GM12875 (cell line): ENCODE data around the gene MPV17L2.
A peak's percentile ranks its signal among the peaks of the same experiment; 100 is the strongest.
"Not testable (repeated sequence)": the region's sequence is repeated elsewhere in the genome, so short reads cannot be mapped to it uniquely, and the experiment has no call there.

Experiments used
- H3K4me3 ChIP-seq: one replicate; pipeline ENCODE4 v1.5.1; 2011; ENCODE audit warnings: low read depth, low read length, control low read depth
- CTCF ChIP-seq: IDR thresholded peaks from 2 replicates; pipeline ENCODE4 v1.5.1; 2011; ENCODE audit warnings: low read depth, mild to moderate bottlenecking, control low read depth, inconsistent platforms, low read length, moderate library complexity, borderline replicate concordance; ENCODE audit not compliant: insufficient read depth

The MPV17L2 gene

GRCh38 chr19:18156841-18157464, 36.1 kb upstream of the MPV17L2 start:
- TF ChIP-seq CTCF = no peak
- H3K4me3 ChIP-seq = no peak overlapping the region

- TF ChIP-seq CTCF = no peak
- H3K4me3 ChIP-seq = no peak overlapping the region
Observed at GRCh38 chr19:18157465-18158063, 35.5 kb upstream of the MPV17L2 start.

- TF ChIP-seq CTCF = no peak
- H3K4me3 ChIP-seq = no peak overlapping the region
Observed at GRCh38 chr19:18158467-18158866, 34.6 kb upstream of the MPV17L2 start.

GRCh38 chr19:18159059-18159616, 33.9 kb upstream of the MPV17L2 start:
- not testable (repeated sequence) for H3K4me3 ChIP-seq

- no peak for TF ChIP-seq CTCF
Observed at GRCh38 chr19:18159810-18160209, 33.2 kb upstream of the MPV17L2 start.

GRCh38 chr19:18160493-18160970, 32.5 kb upstream of the MPV17L2 start:
- peak overlapping the region; percentile 52 for H3K4me3 ChIP-seq
- TF ChIP-seq CTCF = no peak

More at GRCh38 chr19:18159810-18160209, 33.2 kb upstream of the MPV17L2 start:
- H3K4me3 ChIP-seq = no peak overlapping the region

GRCh38 chr19:18160971-18161635, 31.9 kb upstream of the MPV17L2 start:
- peak; percentile 76 for TF ChIP-seq CTCF
- H3K4me3 ChIP-seq = peak overlapping the region; percentile 52
